Endothelial cell of umbilical vein (primary cell): ENCODE measurements around the gene DDAH2. TPM values are rescaled to one million over a fixed set of nuclear protein-coding genes. Genes with fewer than 3 reads are reported as not detected.
A peak's percentile ranks its signal among the peaks of the same experiment; 100 is the strongest.

Source experiments
- BruUV-seq: library from RNA; stranded (reverse); fragments of 400-500 nt; replicated peaks from 2 replicates; lab custom pipeline; 2021; lab: Mats Ljungman, UMichigan
- CTCF ChIA-PET: fragments of 300-600, 350-600 bp; sonication (Branson Sonifier 250); formaldehyde crosslinking; loops from one replicate; lab custom pipeline; 2021; ENCODE audit warnings: antibody characterized with exemption, inconsistent platforms; lab: Charles Lee
- POLR2A ChIA-PET: fragments of 300-600, 350-600 bp; sonication (Branson Sonifier 250); formaldehyde crosslinking; loops from one replicate; lab custom pipeline; 2021; ENCODE audit warnings: antibody characterized with exemption, inconsistent platforms; lab: Charles Lee
- DNase-seq: peaks from one replicate; pipeline ENCODE4 v3.0.0-alpha.2; 2011; ENCODE audit warnings: low read depth, low spot score
- FAIRE-seq: peaks from 2 replicates; lab custom pipeline; 2011; peaks lifted over from hg19 to GRCh38; lab: Jason Lieb, UNC
- H2AFZ ChIP-seq: 2 replicates; pipeline ENCODE4 v1.6.0; 2012; ENCODE audit warnings: low read depth, low read length, control low read depth, inconsistent platforms
- H3K27ac ChIP-seq: 2 replicates; pipeline ENCODE4 v1.5.1; 2011; ENCODE audit warnings: low read depth, mild to moderate bottlenecking, control low read depth, low read length, moderate library complexity; ENCODE audit not compliant: insufficient read depth
- H3K27me3 ChIP-seq, 2 experiments: 2 replicates each; pipeline versions ENCODE4 v1.6.0 to v1.6.1; 2011; ENCODE audit warnings: low read length in 2 of 2, mixed read lengths in 1 of 2; ENCODE audit not compliant: control insufficient read depth in 2 of 2, insufficient read depth in 2 of 2
- H3K36me3 ChIP-seq, 2 experiments: 2 replicates in 1 of 2; 3 replicates in 1 of 2; pipeline ENCODE4 v1.5.1; 2011; ENCODE audit warnings: low read length in 2 of 2, mild to moderate bottlenecking in 1 of 2, moderate library complexity in 1 of 2; ENCODE audit not compliant: control insufficient read depth in 2 of 2, insufficient read depth in 2 of 2; ENCODE audit errors: extremely low read depth in 1 of 2
- H3K4me1 ChIP-seq: 3 replicates; pipeline ENCODE4 v1.5.1; 2011; ENCODE audit warnings: mild to moderate bottlenecking, low read length; ENCODE audit not compliant: control insufficient read depth, insufficient read depth; ENCODE audit errors: extremely low read depth
- H3K4me2 ChIP-seq: 2 replicates; pipeline ENCODE4 v1.6.1; 2011; ENCODE audit warnings: low read length, control low read depth, mixed read lengths; ENCODE audit not compliant: insufficient read depth
- H3K4me3 ChIP-seq, 3 experiments: fragments of 200-600 bp in 1 of 3; sonication (generic), shearing (Covaris generic) in 1 of 3; replicated peaks in 1 of 3; 2 replicates each; pipeline ENCODE4 v1.5.1; 2011 to 2016; ENCODE audit warnings: control low read depth in 3 of 3, low read length in 3 of 3, mild to moderate bottlenecking in 2 of 3, inconsistent platforms in 1 of 3, low read depth in 1 of 3, moderate library complexity in 1 of 3; ENCODE audit not compliant: insufficient read depth in 1 of 3
- H3K79me2 ChIP-seq: 2 replicates; pipeline ENCODE4 v1.6.0; 2012; ENCODE audit warnings: low read length, inconsistent platforms; ENCODE audit not compliant: control insufficient read depth, insufficient read depth
- H3K9ac ChIP-seq: replicated peaks from 2 replicates; pipeline ENCODE3; 2011; ENCODE audit warnings: low read length, control low read depth; ENCODE audit not compliant: insufficient read depth; ENCODE audit errors: extremely low read depth
- H3K9me1 ChIP-seq: replicated peaks from 3 replicates; pipeline ENCODE4 v1.6.0; 2011; ENCODE audit warnings: mild to moderate bottlenecking, low read length; ENCODE audit not compliant: control insufficient read depth, insufficient read depth; ENCODE audit errors: extremely low read depth
- H3K9me3 ChIP-seq: replicated peaks from 2 replicates; pipeline ENCODE4 v1.5.1; 2012; ENCODE audit warnings: low read length, inconsistent platforms; ENCODE audit not compliant: control insufficient read depth, insufficient read depth
- H4K20me1 ChIP-seq: replicated peaks from 2 replicates; pipeline ENCODE3; 2011; ENCODE audit warnings: mild to moderate bottlenecking, low read length; ENCODE audit not compliant: control insufficient read depth, insufficient read depth; ENCODE audit errors: extremely low read depth
- EZH2 ChIP-seq: IDR thresholded peaks from 2 replicates; pipeline ENCODE4 v1.6.1; 2012; ENCODE audit warnings: borderline replicate concordance, low read depth, mild to moderate bottlenecking, moderate library complexity, low read length, inconsistent platforms; ENCODE audit not compliant: severe bottlenecking
- FOS ChIP-seq: IDR thresholded peaks from 2 replicates; pipeline ENCODE4 v1.6.1; 2011; ENCODE audit warnings: mild to moderate bottlenecking, low read length, moderate library complexity, borderline replicate concordance; ENCODE audit not compliant: insufficient read depth
- GATA2 ChIP-seq: IDR thresholded peaks from 2 replicates; pipeline ENCODE4 v1.7.0; 2011; ENCODE audit warnings: low read depth, mild to moderate bottlenecking, moderate library complexity, mixed read lengths, low read length; ENCODE audit not compliant: insufficient read length, insufficient read depth
- JUN ChIP-seq: IDR thresholded peaks from 2 replicates; pipeline ENCODE4 v1.6.1; 2011; ENCODE audit warnings: borderline replicate concordance, low read depth; ENCODE audit not compliant: insufficient read length, insufficient read depth
- MYC ChIP-seq: IDR thresholded peaks from one replicate; pipeline ENCODE4 v1.6.1; 2011; ENCODE audit warnings: mild to moderate bottlenecking, low read depth, low read length
- POLR2A ChIP-seq: IDR thresholded peaks from 2 replicates; pipeline ENCODE4 v1.6.1; 2012; ENCODE audit warnings: low read depth, mild to moderate bottlenecking, control low read depth, low read length
- POLR2AphosphoS5 ChIP-seq: IDR thresholded peaks from 2 replicates; pipeline ENCODE4 v1.6.1; 2012; ENCODE audit warnings: low read depth, mild to moderate bottlenecking, control low read depth, low read length, moderate library complexity; ENCODE audit not compliant: insufficient read depth
- dilution Hi-C: fragments of 300-500 bp; cut with MboI; formaldehyde crosslinking; loops from one replicate; pipeline ENCODE4 v1.15.0; 2019; ENCODE audit warnings: low sequenced_read_pairs; ENCODE audit not compliant: extremely low pct_ligation_motif_present
- intact Hi-C: fragments of 100-400 bp; cut with micrococcal nuclease; formaldehyde crosslinking; loops from one replicate; pipeline ENCODE4 v1.10.0; 2022
- polyA plus RNA-seq, 4 experiments: library from polyadenylated mRNA; depleted of rRNA in 3 of 4; stranded (reverse) in 3 of 4; unstranded in 1 of 4; fragments of >200 nt; gene quantifications; 2 replicates each; pipeline versions ENCODE4 v1.2.1 to v1.2.3, GENCODE V29; 2011 to 2012; ENCODE audit warnings: missing spikeins in 1 of 4
- total RNA-seq: library from RNA; stranded (reverse); gene quantifications from 2 replicates; pipeline ENCODE4 v1.2.3, GENCODE V29; 2021
- TF ChIP-seq, protein P1 (sequence below), 2 donors: IDR thresholded peaks; 1 replicate in 1 of 2; 2 replicates in 1 of 2; pipeline ENCODE4 v1.5.1; 2011; ENCODE audit warnings: low read length in 2 of 2, mild to moderate bottlenecking in 2 of 2, moderate library complexity in 2 of 2, control low read depth in 1 of 2, inconsistent platforms in 1 of 2, low read depth in 1 of 2; ENCODE audit not compliant: insufficient read depth in 1 of 2; ENCODE audit errors: extremely low read depth in 1 of 2
- TF ChIP-seq, protein P2 (sequence below): IDR thresholded peaks from 2 replicates; pipeline ENCODE4 v1.6.1; 2011; ENCODE audit not compliant: insufficient read depth, insufficient read length

DDAH2 gene
- total and polyA plus RNA-seq, 2 donors (not counting 3 experiments of a cell fraction or from before 2014, with no cell fraction given) = 109 to 176 TPM

DNA sequence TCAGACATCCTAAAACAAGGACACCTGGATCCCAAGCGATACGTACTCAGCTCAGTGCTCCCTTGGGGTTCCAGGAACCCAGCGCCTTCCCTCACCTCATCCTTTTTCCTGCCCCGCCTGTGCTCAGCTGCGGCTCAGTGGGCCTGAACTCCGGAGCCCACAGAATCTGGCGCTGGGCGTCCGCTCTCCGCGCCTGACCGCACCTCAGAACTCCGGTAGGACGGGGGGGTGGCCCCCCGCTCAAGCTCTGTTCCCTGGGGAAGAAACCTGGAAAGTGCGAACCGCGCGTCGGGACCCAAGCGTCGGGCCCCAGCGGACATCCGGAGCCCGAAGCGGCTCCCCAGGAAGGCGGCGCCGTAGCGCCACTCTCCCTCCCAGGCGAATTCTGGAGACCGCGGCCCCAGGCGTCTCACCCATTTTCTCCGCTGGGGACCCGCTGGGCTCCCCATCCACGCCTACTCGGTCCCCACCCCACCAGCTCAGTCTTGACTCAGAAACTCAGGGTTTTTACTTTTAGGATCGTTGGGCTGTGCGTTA lies 47.9 kb downstream of the DDAH2 start:
- intact Hi-C loops = loop anchor here (1.0 to 2.0 kb wide), 3 partner anchors 14 to 208 kb away; partner anchors contain the start of genes ABHD16A and CSNK2B
- peaks cover 8% of the 10 kb centered on the region for H3K4me1 ChIP-seq
- TF ChIP-seq, protein P1, sequence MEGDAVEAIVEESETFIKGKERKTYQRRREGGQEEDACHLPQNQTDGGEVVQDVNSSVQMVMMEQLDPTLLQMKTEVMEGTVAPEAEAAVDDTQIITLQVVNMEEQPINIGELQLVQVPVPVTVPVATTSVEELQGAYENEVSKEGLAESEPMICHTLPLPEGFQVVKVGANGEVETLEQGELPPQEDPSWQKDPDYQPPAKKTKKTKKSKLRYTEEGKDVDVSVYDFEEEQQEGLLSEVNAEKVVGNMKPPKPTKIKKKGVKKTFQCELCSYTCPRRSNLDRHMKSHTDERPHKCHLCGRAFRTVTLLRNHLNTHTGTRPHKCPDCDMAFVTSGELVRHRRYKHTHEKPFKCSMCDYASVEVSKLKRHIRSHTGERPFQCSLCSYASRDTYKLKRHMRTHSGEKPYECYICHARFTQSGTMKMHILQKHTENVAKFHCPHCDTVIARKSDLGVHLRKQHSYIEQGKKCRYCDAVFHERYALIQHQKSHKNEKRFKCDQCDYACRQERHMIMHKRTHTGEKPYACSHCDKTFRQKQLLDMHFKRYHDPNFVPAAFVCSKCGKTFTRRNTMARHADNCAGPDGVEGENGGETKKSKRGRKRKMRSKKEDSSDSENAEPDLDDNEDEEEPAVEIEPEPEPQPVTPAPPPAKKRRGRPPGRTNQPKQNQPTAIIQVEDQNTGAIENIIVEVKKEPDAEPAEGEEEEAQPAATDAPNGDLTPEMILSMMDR (IDR thresholded peaks at IDR 0.05; ENCODE audit: extremely low read depth in 1 of 2, insufficient read depth in 1 of 2, low read depth in 1 of 2, low read length in 2 of 2) = peak in 1 of 2 donors; percentile 31
- TF ChIP-seq FOS = no peak
- TF ChIP-seq, protein P2, sequence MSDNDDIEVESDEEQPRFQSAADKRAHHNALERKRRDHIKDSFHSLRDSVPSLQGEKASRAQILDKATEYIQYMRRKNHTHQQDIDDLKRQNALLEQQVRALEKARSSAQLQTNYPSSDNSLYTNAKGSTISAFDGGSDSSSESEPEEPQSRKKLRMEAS = no peak
- TF ChIP-seq MYC = no peak
- TF ChIP-seq EZH2 = no peak
- no peak for TF ChIP-seq GATA2
- no peak for TF ChIP-seq JUN
- peak; percentile 68 for TF ChIP-seq POLR2A
- TF ChIP-seq POLR2AphosphoS5 = peak; percentile 54
- H3K4me3 ChIP-seq = peak overlapping the region; percentile 18 to 59 (median 47)
- H3K9ac ChIP-seq = peak overlapping the region; percentile 30
- H3K9me3 ChIP-seq = no peaks in the 10 kb centered on the region
- H3K4me2 ChIP-seq = peak overlapping the region; percentile 65
- H4K20me1 ChIP-seq = no peaks in the 10 kb centered on the region
- TSS peak; percentile 57 for BruUV-seq
- H3K27me3 ChIP-seq = no peaks in the 10 kb centered on the region
- H3K27ac ChIP-seq = peak overlapping the region; percentile 18
- dilution Hi-C loops = no loop called here
- no peaks in the 10 kb centered on the region for H3K9me1 ChIP-seq
- FAIRE-seq = no peak
- H3K79me2 ChIP-seq = no peaks in the 10 kb centered on the region
- CTCF ChIA-PET = interaction anchor here (0.6 to 3.5 kb wide), 15 partner anchors 8 to 271 kb away, joined by 3 to 44 read pairs (median 6); partner anchors contain the start of genes ABHD16A, DDAH2, HSPA1B and MSH5
- peak overlapping the region; percentile 94 for H2AFZ ChIP-seq
- peaks cover 0 to under 1% of the 10 kb centered on the region in 2 experiments for H3K36me3 ChIP-seq
- POLR2A ChIA-PET = interaction anchor here (0.6 kb wide), 1 partner anchor 56 kb away, joined by 3 read pairs; no protein-coding TSS in a partner anchor
- DNase-seq = peak; percentile 26
